SK-N-MC (cell line): ENCODE measurements around the gene FANK1.
"Not testable (repeated sequence)": the region's sequence is repeated elsewhere in the genome, so short reads cannot be mapped to it uniquely, and the experiment has no call there.

Source experiments
- DNase-seq: peaks from one replicate; pipeline ENCODE4 v3.0.0-alpha.2; 2011; ENCODE audit warnings: low read depth, low spot score
- H3K27ac ChIP-seq: fragments of 200-600 bp; sonication (generic); 2 replicates; pipeline ENCODE4 v1.5.1; 2016; ENCODE audit warnings: mixed run types
- H3K36me3 ChIP-seq: fragments of 200-600 bp; sonication (generic); 2 replicates; pipeline ENCODE4 v1.6.1; 2017; ENCODE audit warnings: antibody characterized with exemption, low read length, mixed read lengths; ENCODE audit not compliant: insufficient read depth
- H3K4me3 ChIP-seq: fragments of 200-600 bp; sonication (generic); 2 replicates; pipeline ENCODE4 v1.5.1; 2016
- H3K9ac ChIP-seq: fragments of 200-600 bp; sonication (generic); 2 replicates; pipeline ENCODE4 v1.8.0; 2017; ENCODE audit warnings: mixed run types, mixed read lengths; ENCODE audit not compliant: insufficient read length
- H3K9me3 ChIP-seq: fragments of 200-600 bp; sonication (generic); 2 replicates; pipeline ENCODE4 v1.6.1; 2017; ENCODE audit warnings: low read depth, mild to moderate bottlenecking, antibody characterized with exemption, low read length, moderate library complexity, mixed read lengths
- EZH2 ChIP-seq: fragments of 200-600 bp; sonication (generic); IDR thresholded peaks from one replicate; pipeline ENCODE4 v1.6.1; 2017; ENCODE audit warnings: antibody characterized with exemption
- FOXP2 ChIP-seq: optimal IDR thresholded peaks from 2 replicates; pipeline ENCODE3; 2011; ENCODE audit warnings: mild to moderate bottlenecking, moderate library complexity; ENCODE audit not compliant: insufficient read depth; ENCODE audit errors: extremely low read length, control extremely low read depth
- POLR2AphosphoS5 ChIP-seq: IDR thresholded peaks from 2 replicates; pipeline ENCODE4 v1.6.1; 2012; ENCODE audit warnings: mild to moderate bottlenecking, low read depth, low read length, borderline replicate concordance

The FANK1 gene

DNA sequence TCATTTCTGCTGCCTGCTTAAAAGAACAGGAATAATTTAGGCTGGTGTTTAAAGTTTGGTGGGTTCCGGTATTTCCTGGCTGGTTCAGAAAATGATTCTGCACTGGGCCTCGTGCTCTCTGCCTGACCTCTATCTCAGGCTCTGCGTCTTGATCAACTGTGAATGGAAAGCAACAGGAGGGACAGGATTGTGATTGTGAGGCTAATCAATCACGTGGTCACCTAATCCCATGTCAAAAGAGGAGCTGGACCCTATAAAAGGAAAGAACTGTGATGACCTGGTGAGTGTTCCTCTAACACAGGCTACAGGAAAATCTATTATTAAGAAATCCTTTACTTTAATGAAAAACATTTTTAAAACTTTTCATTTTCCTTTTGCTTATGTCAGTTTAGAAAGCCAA is 15.2 kb upstream of the FANK1 start, which contains the start of gene DHX32:
DHX32 (minus strand) TSS at position 101 of the 400 bp plus-strand sequence. CDS start 468 bp downstream, outside the sequence.
- Histone ChIP-seq H3K9me3 (no peaks in the 10 kb centered on the region), H3K9ac (no peak within 1 kb of the TSS), H3K27ac (no peak within 1 kb of the TSS), H3K4me3 (no peak within 1 kb of the TSS), H3K36me3 (no peaks in the 10 kb centered on the region)
- TF ChIP-seq FOXP2 (no peak), POLR2AphosphoS5 (no peak), EZH2 (no peak)
- no peak for DNase-seq

DNA sequence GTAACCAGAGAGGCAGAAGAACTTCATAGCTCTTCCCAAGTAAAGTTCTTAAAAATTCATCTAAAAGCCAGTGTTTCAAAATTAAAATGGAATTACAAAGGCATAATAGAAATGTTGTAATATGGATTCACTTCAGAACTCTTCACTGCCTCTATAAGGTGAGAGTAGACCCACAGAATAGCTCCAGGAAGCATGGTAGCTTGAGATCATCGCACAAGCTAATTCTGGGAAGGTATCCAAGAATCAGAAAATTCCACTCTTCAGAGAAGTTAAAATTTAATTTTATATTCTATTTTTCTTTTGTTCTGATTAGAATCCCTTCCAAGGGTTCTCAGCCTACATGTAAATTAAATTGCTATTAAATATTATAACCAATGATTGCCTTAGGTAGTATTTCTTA is 13.8 kb upstream of the FANK1 start:
- Histone ChIP-seq H3K9ac (no peak overlapping the region), H3K36me3 (no peaks in the 10 kb centered on the region), H3K4me3 (no peak overlapping the region), H3K27ac (no peak overlapping the region), H3K9me3 (no peaks in the 10 kb centered on the region)
- no peak for DNase-seq
- TF ChIP-seq POLR2AphosphoS5: no peak
- no peak for TF ChIP-seq EZH2
- TF ChIP-seq FOXP2: no peak

DNA sequence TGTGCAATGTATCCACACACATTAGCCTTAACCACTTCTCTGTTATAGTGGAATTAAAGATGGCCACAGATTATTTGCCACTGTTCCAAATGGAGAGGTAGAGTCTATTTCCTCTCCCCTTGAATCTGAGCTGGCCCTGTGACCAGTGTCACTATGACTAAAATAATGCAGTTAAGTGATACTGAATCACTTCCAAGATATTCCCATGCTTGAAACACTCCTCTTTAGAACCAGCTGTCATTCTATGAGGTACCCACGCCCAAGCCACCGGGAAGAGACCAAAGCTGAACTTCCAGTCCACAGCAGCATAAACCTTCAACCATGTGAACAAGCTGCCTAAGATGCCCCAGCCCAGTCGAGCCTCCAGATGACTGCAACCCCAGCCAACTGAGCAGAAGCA is 13.2 kb upstream of the FANK1 start:
- Histone ChIP-seq H3K4me3 (no peak overlapping the region), H3K9ac (no peak overlapping the region), H3K36me3 (no peaks in the 10 kb centered on the region), H3K27ac (no peak overlapping the region), H3K9me3 (no peaks in the 10 kb centered on the region)
- no peak for DNase-seq
- no peak for TF ChIP-seq FOXP2
- no peak for TF ChIP-seq POLR2AphosphoS5
- no peak for TF ChIP-seq EZH2

DNA sequence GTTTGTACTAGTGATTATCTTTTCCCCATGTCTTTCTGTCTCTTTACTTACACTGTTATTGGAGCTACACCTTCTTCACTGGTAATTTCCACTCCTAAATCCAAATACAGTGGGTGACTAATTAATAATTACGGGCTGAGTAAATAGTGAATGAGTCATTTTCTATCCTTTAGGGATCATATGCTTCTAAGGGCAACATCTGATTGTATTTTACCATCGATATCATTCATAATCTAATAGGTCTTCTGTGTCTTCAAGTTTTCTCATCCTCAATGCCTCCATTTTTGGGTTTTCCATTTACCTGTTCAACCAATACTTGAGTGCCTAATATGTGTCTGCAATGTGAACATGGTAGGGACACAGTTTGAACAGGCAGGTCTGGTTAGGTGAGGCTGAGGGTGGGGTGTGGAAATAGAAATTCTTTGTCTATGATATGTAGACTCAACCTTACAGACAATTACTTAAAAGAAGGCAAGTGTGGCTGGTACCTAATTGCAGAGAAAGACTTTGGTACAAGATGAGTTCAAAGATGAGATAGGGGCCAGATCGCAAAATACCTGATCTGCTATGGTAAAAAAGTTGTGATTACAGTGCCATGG is 9.4 kb upstream of the FANK1 start:
- Histone ChIP-seq H3K36me3 (no peaks in the 10 kb centered on the region), H3K27ac (no peak overlapping the region), H3K4me3 (no peak overlapping the region), H3K9me3 (no peaks in the 10 kb centered on the region), H3K9ac (no peak overlapping the region)
- no peak for DNase-seq
- TF ChIP-seq EZH2 (no peak), POLR2AphosphoS5 (no peak), FOXP2 (no peak)

DNA sequence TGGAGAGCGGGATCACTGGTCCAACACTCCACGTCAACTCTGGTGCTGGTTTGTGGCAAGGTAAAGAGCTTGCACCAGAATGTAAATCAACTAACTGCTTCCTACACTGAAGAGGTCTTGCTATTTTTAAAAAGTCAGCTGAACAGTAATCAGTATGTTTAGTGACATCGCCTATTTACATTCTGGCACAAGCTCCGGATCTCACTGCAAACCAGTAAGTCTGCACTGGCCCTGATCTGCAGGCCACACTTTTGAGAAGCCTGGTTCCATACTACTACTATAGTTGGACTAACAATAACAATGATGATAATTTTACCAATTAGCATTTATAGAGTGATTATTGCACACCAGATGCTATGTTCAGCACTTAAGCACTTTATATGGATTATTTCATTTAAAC is 6.9 kb upstream of the FANK1 start:
- H3K4me3 ChIP-seq, H3K27ac ChIP-seq, H3K9ac ChIP-seq, H3K36me3 ChIP-seq, H3K9me3 ChIP-seq, DNase-seq: not testable (repeated sequence)

DNA sequence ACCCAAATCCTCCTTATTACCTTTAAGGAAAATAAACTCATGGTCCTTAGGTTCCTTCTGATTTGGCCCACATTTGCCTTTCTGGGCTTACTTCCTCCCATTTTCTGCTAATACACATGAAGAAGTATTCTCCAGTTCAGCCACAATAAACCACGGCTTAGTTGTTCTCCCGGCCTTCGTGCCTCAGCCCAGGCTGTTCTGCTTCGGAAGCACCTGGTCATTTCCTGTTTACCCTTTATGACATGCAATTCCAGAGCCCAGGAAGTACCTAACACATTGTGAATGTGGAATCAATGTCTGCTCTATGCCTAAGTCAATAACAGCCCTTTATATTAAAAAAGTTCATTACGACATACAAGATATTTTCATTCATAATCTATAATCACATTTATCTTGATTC is 4.0 kb upstream of the FANK1 start:
- H3K27ac ChIP-seq: not testable (repeated sequence)

DNA sequence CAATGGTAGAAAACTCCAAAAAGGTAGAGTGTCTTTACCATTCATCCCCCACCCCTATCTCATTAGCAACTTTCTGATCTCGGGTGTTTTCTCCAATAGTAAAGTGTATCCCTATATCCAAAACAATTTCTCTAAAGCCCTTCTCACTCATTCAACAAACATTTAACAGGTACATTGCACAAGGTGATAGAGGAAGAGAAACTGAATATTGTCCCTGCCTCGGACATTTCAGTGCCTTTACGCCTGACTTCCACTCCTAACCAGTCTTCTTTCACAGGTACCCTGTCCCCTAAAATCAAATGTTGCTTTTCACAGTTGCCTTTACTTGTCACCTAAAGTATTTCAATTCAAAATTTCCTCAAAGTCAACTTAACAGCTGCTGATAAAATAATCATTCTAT is 2.2 kb upstream of the FANK1 start:
- not testable (repeated sequence) for H3K9ac ChIP-seq, DNase-seq, H3K9me3 ChIP-seq, H3K36me3 ChIP-seq, H3K27ac ChIP-seq, H3K4me3 ChIP-seq

More for the DNA sequence above, 4.0 kb upstream of the FANK1 start:
- not testable (repeated sequence) for H3K36me3 ChIP-seq, H3K9me3 ChIP-seq, DNase-seq, H3K9ac ChIP-seq, H3K4me3 ChIP-seq

DNA sequence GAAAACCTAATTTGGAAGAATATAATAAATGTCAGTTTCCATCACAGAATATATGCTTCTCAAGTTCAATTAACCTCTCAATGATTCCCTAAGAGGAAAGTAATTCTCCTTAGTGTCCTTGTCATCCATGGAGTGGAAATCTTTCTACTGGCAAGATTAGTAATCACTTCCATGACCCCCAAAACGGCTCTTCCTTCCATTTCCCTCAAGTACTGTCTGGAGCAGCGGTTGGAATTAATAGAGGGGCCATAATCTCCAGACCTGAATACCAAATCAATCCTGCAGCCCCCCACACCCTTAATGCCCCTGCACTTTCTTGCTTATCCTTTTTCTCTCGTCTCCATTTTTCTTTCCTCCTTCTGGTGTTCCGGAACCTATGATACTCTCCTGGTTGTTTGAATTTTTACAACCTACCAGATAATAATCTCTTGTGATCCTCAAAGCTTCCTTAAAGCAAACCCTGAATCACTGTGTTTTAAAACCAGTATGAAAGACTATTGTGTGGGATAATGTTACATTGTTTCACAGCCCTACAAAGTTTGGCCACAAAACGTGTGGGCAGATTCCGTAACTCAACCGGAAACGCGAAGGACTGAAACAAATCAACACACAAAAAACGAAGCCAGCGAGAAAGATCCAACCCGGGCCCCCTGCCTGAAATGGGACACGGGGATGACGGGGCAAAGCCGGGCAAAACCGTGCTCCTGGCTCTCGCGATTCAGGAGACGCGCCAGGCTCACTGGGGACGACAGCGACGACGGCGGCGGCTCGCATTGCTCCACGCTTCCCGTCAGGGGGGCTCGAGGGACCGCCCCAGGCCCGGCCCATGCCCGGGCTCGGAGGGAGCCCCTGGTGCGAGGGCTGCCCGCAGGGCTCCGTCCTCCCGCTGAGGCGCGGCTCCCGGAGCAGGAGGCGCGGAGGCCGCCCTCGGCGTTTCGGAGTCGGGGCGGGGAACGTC is 955 bp upstream of the FANK1 start:
- H3K27ac ChIP-seq: not testable (repeated sequence)
- Histone ChIP-seq H3K4me3 (peak overlapping the region; percentile 74), H3K9ac (peak overlapping the region; percentile 62)

DNA sequence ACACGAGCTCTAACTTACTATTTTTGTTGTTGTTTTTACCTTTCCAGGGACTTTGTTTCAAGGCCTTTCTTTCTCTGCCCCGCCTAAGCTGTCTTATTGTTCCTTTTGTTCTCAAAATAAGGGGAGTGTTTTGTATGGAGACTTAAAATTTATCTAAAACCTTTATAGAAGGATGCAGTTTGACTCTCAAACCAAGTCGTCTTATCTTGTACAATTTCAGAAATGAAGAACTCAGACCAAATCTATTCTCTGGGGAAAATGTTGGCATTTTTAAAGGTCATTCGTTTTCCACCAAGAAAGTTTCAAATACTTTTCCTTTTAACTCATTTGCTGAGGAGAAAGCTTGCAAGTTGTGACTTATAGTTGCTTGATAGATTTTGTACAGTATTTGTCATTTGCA is 953 bp downstream of the FANK1 start:
- not testable (repeated sequence) for H3K4me3 ChIP-seq, DNase-seq, H3K9ac ChIP-seq, H3K36me3 ChIP-seq, H3K27ac ChIP-seq, H3K9me3 ChIP-seq

More for the DNA sequence above, 955 bp upstream of the FANK1 start:
- DNase-seq, H3K9me3 ChIP-seq, H3K36me3 ChIP-seq: not testable (repeated sequence)

DNA sequence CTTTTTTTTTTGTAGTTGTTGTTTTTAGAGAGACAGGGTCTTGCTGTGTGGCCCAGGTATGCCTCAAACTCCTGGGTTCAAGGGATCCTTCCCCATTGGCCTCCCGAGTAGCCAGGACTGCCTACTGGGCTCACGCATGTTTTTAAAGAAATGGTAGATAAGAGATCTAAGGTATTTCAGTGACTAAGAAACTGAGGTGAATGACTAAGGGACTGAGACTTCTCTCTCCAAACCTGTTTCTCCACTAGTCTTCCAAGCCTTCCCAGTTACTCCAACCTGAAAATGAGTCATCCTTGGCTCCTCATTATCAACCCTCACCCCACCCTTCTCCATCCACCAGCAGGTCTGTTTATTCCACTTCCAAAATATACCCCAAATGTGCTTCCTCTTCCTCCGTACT is 4.6 kb downstream of the FANK1 start:
- H3K4me3 ChIP-seq, H3K36me3 ChIP-seq, H3K9ac ChIP-seq, H3K9me3 ChIP-seq, H3K27ac ChIP-seq, DNase-seq: not testable (repeated sequence)

DNA sequence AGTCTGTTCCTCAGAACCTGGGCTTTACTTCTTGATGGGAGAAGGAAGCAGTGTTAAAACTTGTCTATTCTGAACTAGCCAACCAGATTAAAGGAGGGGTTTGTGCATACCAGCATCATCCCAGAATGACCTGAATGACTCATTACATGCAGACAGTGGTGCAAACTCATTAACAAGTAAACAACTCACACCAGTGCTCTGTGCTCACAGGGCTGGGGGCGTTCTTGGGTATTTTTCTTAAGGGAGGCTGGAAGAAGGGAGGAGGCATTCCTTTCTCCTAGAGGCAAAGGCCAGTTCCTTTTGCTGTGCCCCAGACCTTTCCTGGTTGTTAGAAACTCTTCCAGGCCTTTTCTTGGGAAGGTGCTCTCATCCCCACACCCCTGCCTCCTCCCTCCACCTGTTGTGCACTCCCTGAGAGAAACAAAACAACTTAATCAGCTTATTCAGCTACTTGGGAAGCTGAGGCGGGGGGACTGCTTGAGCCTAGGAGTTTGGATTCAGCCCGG is 6.8 kb downstream of the FANK1 start:
- H3K36me3 ChIP-seq, DNase-seq, H3K9ac ChIP-seq, H3K4me3 ChIP-seq, H3K27ac ChIP-seq, H3K9me3 ChIP-seq: not testable (repeated sequence)

DNA sequence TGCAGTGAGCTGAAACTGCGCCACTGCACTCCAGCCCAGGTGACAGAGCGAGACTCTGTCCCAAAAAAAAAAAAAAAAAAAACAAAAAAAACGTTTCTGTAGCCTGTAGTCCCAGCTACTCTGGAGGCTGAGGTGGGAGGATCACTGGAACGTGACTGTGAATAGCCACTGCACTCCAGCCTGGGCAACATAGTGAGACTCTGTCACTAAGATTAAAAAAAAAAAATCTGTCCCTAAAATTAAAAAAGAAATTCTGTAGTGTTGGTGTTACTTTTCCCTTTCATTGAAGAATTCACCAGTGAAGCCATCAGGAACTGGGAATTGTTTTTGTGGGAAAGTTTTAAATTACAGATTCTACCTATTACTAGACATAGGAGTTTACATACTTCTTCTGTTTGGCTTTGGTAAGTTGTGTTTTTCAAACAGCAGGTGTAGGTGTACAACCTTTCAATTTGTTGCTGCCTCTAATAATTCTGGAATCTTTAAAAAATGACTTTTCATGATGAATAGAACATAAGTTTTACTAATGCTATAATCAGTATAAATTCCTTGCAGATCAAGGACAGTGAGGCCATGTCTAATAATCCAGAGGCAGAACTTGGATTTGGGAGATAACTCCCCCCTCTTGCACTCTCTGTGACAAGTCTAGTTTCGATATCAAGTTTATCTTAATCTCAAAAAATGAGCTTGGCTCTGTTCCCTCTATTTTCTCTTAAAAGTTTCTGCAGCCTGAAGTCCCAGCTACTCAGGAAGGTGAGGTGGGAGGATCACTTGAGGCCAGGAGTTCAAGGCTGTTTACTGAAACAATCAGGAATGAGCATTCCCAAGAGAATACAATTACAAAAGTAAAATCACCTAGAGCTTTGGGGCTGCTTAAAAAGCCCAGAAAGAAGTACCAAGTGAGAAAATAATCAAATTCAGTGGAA is 9.0 kb downstream of the FANK1 start:
- H3K9ac ChIP-seq, H3K36me3 ChIP-seq, DNase-seq, H3K27ac ChIP-seq, H3K4me3 ChIP-seq, H3K9me3 ChIP-seq: not testable (repeated sequence)
